ENCODE measurements around the gene UBR1.

GRCh38 chr15:43103907-43104306 lies 1.9 kb downstream of the UBR1 start:
- no peak for TF ChIP-seq POLR2A (IDR thresholded peaks at IDR 0.05; ENCODE audit: low read length)
- no peak for TF ChIP-seq POLR2AphosphoS2 (conservative IDR thresholded peaks at IDR 0.05; ENCODE audit: low read length)
- TF ChIP-seq CTCF (IDR thresholded peaks at IDR 0.05), result no peak
- no peak for TF ChIP-seq EP300 (IDR thresholded peaks at IDR 0.05)
- no peak for TF ChIP-seq CEBPB (IDR thresholded peaks at IDR 0.05)
- no peak for TF ChIP-seq RAD21 (conservative IDR thresholded peaks at IDR 0.05 in 1 of 2, IDR thresholded peaks at IDR 0.05 in 1 of 2)
- no peak for TF ChIP-seq CHD2 (IDR thresholded peaks at IDR 0.05; ENCODE audit: low read length, partially characterized antibody)
